GM12874 (cell line): ENCODE results near the gene CELF1.

Experiments used
- TF ChIP-seq, protein P1 (sequence below): IDR thresholded peaks from 2 replicates; pipeline ENCODE4 v1.5.1; 2011; ENCODE audit warnings: low read depth, mild to moderate bottlenecking, control low read depth, low read length, moderate library complexity; ENCODE audit not compliant: insufficient read depth

CELF1 gene

DNA sequence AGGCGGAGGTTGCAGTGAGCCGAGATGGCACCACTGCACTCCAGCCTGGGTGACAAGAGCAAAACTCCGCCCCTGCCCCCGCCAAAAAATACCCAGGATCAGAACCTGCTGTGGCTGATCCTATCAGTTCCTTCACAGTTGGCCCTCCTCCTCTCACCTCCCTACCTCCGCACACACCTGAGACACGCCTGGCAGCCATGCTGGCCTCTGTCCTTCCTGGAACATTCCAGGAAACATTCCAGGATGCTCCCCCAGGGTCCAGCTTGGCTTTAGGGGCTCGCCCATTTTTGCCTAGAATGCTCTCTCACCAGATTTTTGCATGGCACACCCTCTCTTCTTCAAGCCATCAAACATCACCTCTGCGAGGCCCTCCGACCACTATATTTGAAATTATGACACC is 106.1 kb downstream of the CELF1 start:
- TF ChIP-seq, protein P1, sequence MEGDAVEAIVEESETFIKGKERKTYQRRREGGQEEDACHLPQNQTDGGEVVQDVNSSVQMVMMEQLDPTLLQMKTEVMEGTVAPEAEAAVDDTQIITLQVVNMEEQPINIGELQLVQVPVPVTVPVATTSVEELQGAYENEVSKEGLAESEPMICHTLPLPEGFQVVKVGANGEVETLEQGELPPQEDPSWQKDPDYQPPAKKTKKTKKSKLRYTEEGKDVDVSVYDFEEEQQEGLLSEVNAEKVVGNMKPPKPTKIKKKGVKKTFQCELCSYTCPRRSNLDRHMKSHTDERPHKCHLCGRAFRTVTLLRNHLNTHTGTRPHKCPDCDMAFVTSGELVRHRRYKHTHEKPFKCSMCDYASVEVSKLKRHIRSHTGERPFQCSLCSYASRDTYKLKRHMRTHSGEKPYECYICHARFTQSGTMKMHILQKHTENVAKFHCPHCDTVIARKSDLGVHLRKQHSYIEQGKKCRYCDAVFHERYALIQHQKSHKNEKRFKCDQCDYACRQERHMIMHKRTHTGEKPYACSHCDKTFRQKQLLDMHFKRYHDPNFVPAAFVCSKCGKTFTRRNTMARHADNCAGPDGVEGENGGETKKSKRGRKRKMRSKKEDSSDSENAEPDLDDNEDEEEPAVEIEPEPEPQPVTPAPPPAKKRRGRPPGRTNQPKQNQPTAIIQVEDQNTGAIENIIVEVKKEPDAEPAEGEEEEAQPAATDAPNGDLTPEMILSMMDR: no peak

DNA sequence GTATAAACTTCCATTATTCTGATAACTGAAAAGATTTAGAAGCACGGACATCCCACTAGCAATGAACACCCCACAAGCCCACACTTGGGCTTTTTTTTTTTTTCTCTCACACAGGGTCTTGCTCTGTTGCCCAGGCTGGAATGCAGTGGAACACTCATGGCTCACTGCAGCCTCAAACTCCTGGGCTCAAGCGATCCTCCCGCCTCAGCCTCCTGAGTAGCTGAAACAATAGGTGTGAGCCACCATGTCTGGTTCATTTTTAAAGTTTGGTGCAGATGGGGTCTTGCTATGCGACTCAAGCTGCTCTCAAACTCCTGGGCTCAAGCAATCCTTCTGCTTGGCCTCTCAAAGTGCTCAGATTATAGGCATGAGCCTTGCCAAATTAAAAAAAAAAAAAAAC is 107.1 kb downstream of the CELF1 start:
- TF ChIP-seq, protein P1: no peak

DNA sequence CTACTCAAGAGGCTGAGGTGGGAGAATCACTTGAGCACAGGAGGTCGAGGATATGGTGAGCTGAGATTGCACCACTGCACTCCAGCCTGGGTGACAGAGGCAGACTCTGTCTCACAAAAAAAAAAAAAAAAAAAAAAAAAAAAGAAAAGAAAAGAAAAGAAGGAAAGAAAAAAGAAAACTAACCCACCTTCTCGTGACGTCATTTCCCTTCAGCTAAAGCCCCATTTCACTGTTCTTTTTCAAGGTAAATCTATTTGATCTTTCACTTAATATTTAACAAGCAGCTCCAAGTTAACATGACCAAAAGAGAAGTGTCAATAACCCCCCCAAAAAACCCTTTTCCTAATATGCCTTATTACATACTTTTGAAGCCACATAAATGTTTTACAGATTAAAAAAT is 109.1 kb downstream of the CELF1 start:
- TF ChIP-seq, protein P1: no peak

DNA sequence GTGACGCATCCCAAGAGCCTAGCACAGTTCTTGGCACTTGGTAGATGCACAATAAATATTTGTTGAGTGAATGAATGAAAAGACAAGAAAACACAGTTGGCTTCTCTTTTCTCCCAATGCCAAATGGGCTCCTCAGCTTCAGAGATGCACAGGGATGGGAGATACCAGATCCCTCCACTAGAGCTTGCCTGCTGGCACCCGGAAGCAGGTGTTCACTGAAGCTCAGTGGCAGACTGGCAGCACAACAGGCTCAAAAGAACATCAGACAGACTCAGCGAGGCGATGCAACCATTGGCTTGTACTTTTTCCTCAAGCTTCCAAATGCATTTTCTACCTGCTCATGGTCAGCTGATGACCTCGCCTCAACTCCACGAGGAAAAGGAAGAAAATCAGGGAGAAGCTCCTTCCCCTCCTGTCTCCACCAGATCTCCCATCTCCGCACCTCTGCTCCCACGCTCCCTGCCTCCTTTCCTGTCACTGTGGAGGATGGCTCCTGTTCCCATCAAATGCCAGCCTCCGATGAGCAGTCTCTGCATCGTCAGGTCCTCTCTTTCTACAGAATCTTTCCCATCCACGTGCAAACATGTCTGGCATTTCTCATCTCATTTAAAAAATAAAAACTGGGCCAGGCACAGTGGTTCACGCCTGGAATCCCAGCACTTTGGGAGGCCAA is 109.8 kb downstream of the CELF1 start:
- TF ChIP-seq, protein P1: no peak

DNA sequence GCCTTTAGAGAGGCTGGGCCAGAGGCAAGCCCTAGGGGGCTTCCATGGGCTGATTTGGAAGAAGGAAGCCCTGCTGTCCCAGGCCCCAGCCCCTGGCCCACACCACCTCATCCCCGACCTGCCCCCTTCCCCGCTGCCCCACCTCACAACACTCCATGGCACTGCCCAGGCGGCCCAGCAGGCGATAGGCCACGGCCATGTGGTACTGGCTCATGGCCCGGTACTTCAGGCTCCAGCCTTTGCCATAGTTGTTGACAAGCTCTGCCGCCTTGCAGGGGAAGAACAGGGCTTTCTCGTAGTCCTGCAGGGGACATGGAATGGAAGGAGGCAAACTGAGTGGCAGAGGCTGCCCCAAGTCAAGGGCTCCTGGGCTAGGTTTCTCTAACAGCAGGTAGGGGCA is 110.4 kb downstream of the CELF1 start:
- TF ChIP-seq, protein P1: no peak

DNA sequence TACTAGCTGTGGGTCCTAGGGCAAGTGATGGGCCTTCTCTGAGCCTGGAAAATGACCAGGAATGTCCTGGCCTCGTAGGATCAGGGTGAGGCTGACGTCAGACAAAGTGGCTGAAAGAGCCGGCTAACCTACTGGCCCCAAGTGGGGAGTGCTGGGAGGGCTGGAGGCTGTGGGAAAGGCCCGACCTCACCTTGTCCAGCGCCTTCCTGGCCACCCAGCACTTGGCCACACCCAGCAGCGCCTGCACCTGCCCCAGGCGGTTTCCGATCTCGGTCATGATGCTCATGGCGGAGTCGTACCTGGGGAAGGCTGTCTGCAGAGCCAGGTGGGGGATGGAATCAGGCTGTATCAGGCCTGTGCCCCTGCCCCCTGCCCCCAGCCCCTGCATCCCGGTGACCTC is 111.5 kb downstream of the CELF1 start:
- TF ChIP-seq, protein P1: no peak

DNA sequence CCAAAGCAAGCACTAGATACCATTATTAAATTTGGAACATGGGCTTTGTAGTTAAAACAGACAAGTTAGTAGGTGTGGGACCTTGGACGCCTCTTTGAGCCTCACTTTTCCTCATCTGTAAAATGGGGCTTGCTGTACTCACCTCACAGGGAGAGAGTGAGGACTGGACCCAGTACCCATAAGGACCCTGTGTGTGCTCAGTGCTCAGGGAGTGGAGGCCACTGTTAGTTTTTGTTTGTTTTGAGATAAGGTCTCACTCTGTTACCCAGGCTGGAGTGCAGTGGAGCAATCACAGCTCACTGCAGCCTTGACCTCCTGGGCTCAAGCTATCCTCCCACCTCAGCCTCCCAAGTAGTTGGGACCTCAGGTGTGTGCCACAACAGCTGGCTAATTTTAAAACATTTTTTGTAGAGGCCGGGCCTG is 112.9 kb downstream of the CELF1 start:
- TF ChIP-seq, protein P1: no peak
